Fibroblast of pulmonary artery (primary cell): ENCODE results near the gene SPRR1B.

Source experiments
- DNase-seq: peaks from one replicate; pipeline ENCODE4 v3.0.0-alpha.2; 2010; ENCODE audit warnings: low read depth
- H3K4me3 ChIP-seq: replicated peaks from 2 replicates; pipeline ENCODE4 v1.5.1; 2011; ENCODE audit warnings: low read depth, mild to moderate bottlenecking, control low read depth, low read length, moderate library complexity
- CTCF ChIP-seq: IDR thresholded peaks from 2 replicates; pipeline ENCODE4 v1.5.1; 2011; ENCODE audit warnings: mild to moderate bottlenecking, control low read depth, low read length, inconsistent platforms; ENCODE audit errors: missing control alignments

The SPRR1B gene

GRCh38 chr1:153030895-153031294 is at the start of gene SPRR1B:
SPRR1B (plus strand) TSS chr1:153031203; CDS start chr1:153032346, 1,143 bp downstream.
- H3K4me3 ChIP-seq, result no peak within 1 kb of the TSS
- no peak for TF ChIP-seq CTCF
- no peak for DNase-seq

GRCh38 chr1:152982076-152982475 is 48.9 kb upstream of the SPRR1B start:
- TF ChIP-seq CTCF, result no peak
- H3K4me3 ChIP-seq, result no peak overlapping the region
- no peak for DNase-seq

- no peak for TF ChIP-seq CTCF
- no peak overlapping the region for H3K4me3 ChIP-seq
- no peak for DNase-seq
These were observed 47.8 kb upstream of the SPRR1B start for GRCh38 chr1:152983234-152983633.

- no peak within 1 kb of the TSS for H3K4me3 ChIP-seq
- DNase-seq, result no peak
- no peak for TF ChIP-seq CTCF
These were observed 47.3 kb upstream of the SPRR1B start, which contains the start of gene SPRR1A for GRCh38 chr1:152983743-152984142. SPRR1A (plus strand) TSS chr1:152984081; CDS start chr1:152985231, 1,150 bp downstream.

- no peak overlapping the region for H3K4me3 ChIP-seq
- no peak for TF ChIP-seq CTCF
- DNase-seq, result no peak
These were observed 44.4 kb upstream of the SPRR1B start for GRCh38 chr1:152986578-152986977.

- no peak for TF ChIP-seq CTCF
- no peak for DNase-seq
- H3K4me3 ChIP-seq, result no peak overlapping the region
These were observed 37.8 kb upstream of the SPRR1B start for GRCh38 chr1:152993186-152993585.

- TF ChIP-seq CTCF, result no peak
- DNase-seq, result no peak
- no peak overlapping the region for H3K4me3 ChIP-seq
These were observed 35.2 kb upstream of the SPRR1B start for GRCh38 chr1:152995842-152996241.
